ENCODE data around the gene TGFBR3. TPM values are rescaled to one million over a fixed set of nuclear protein-coding genes. Genes with fewer than 3 reads are reported as not detected.
"Not testable (repeated sequence)": the region's sequence is repeated elsewhere in the genome, so short reads cannot be mapped to it uniquely, and the experiment has no call there.

The TGFBR3 gene
- total RNA-seq, 2 experiments from 2014 or later = 31.5 to 36.6 TPM

GRCh38 chr1:91843843-91844242 is 42.1 kb downstream of the TGFBR3 start:
- ATAC-seq (ENCODE audit: poor library complexity) (no peak), DNase-seq (no peak)
- no peaks in the 10 kb centered on the region for H3K36me3 ChIP-seq (ENCODE audit: insufficient read depth, low read length)
- no peak overlapping the region for H3K27ac ChIP-seq (ENCODE audit: low read depth in 1 of 2, low read length in 2 of 2)
- Mint-ChIP-seq H3K9me3 (peaks cover 2% of the 10 kb centered on the region), H3K4me3 (no peak overlapping the region), H3K27ac (no peak overlapping the region), H3K27me3 (no peaks in the 10 kb centered on the region), H3K36me3 (ENCODE audit: low read depth) (peaks cover 5% of the 10 kb centered on the region), H3K4me1 (ENCODE audit: low read depth) (peaks cover 16% of the 10 kb centered on the region)
- intact Hi-C loops (cut with DNase I, micrococcal nuclease) = no loop called here
- CTCF ChIA-PET = no interaction called here
- H3K9me3 ChIP-seq (ENCODE audit: control insufficient read depth in 1 of 2, insufficient read depth in 1 of 2, low read length in 2 of 2) = no peaks in the 10 kb centered on the region
- peaks cover 3% of the 10 kb centered on the region for H3K4me1 ChIP-seq (ENCODE audit: insufficient read depth, low read length)
- no peak overlapping the region for H3K4me3 ChIP-seq (ENCODE audit: low read length)
- no peak for TF ChIP-seq CTCF (IDR thresholded peaks at IDR 0.05)
- H3K27me3 ChIP-seq (ENCODE audit: control insufficient read depth in 1 of 2, insufficient read depth in 2 of 2, low read length in 2 of 2) = no peaks in the 10 kb centered on the region
- POLR2A ChIA-PET = no interaction called here

- H3K36me3 Mint-ChIP-seq (ENCODE audit: low read depth) = peaks cover 5% of the 10 kb centered on the region
- intact Hi-C loops (cut with DNase I, micrococcal nuclease) = no loop called here
- H3K27me3 Mint-ChIP-seq = no peaks in the 10 kb centered on the region
- peaks cover 16% of the 10 kb centered on the region for H3K4me1 Mint-ChIP-seq (ENCODE audit: low read depth)
- Histone ChIP-seq H3K4me3 (ENCODE audit: low read length) (no peak overlapping the region), H3K27ac (ENCODE audit: low read depth in 1 of 2, low read length in 2 of 2) (no peak overlapping the region), H3K4me1 (ENCODE audit: insufficient read depth, low read length) (peaks cover 3% of the 10 kb centered on the region), H3K27me3 (ENCODE audit: control insufficient read depth in 1 of 2, insufficient read depth in 2 of 2, low read length in 2 of 2) (no peaks in the 10 kb centered on the region), H3K9me3 (ENCODE audit: control insufficient read depth in 1 of 2, insufficient read depth in 1 of 2, low read length in 2 of 2) (no peaks in the 10 kb centered on the region), H3K36me3 (ENCODE audit: insufficient read depth, low read length) (no peaks in the 10 kb centered on the region)
- TF ChIP-seq CTCF (IDR thresholded peaks at IDR 0.05) = no peak
- peaks cover 2% of the 10 kb centered on the region for H3K9me3 Mint-ChIP-seq
- CTCF ChIA-PET = no interaction called here
- H3K4me3 Mint-ChIP-seq = no peak overlapping the region
- POLR2A ChIA-PET = interaction anchor here (0.6 kb wide), 1 partner anchor 39 kb away, joined by 4 read pairs; no protein-coding TSS in a partner anchor
- DNase-seq = no peak
- ATAC-seq (ENCODE audit: poor library complexity) = no peak
- H3K27ac Mint-ChIP-seq = no peak overlapping the region
Measured at GRCh38 chr1:91842563-91842962, 43.4 kb downstream of the TGFBR3 start.

DNA sequence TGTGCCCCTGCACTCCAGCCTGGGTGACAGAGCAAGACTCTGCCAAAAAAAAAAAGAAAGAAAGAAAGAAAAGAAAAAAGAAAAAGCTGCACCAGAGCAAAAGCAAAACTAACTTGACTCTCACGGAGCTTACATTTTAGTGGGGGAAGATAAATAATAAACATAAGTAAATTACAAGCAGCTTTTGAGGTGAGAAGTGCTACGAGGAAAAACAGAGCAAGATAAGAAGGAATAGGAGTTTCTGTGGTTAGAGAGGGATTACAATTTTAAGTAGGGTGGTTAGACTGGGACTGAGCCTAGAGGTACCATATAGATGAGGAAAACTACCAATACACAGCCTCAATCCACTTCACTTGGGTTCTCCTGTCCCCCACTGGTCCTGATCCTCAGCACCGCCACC is 43.9 kb downstream of the TGFBR3 start:
- no peak overlapping the region for H3K27ac Mint-ChIP-seq

DNA sequence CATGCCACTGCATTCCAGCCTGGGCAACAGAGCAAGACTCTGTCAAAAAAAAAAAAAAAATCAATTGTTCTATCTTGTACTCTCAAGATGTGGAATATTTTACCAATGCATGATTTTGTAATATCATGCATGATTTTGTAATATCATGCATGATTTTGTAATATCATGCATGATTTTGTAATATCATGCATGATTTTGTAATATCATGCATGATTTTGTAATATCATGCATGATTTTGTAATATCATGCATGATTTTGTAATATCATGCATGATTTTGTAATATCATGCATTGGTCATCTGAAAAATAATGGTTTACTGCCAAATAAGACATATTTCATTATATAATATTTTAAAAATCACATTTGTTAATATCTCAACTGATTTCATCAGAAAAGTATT is 45.7 kb downstream of the TGFBR3 start:
- CTCF ChIA-PET; H3K27ac Mint-ChIP-seq; H3K4me3 ChIP-seq (ENCODE audit: low read length); H3K4me3 Mint-ChIP-seq; intact Hi-C loops (cut with DNase I, micrococcal nuclease); ATAC-seq (ENCODE audit: poor library complexity); DNase-seq; H3K9me3 ChIP-seq (ENCODE audit: control insufficient read depth in 1 of 2, insufficient read depth in 1 of 2, low read length in 2 of 2); H3K9me3 Mint-ChIP-seq; POLR2A ChIA-PET; H3K4me1 ChIP-seq (ENCODE audit: insufficient read depth, low read length); H3K27ac ChIP-seq (ENCODE audit: low read depth in 1 of 2, low read length in 2 of 2); H3K27me3 ChIP-seq (ENCODE audit: control insufficient read depth in 1 of 2, insufficient read depth in 2 of 2, low read length in 2 of 2); H3K36me3 ChIP-seq (ENCODE audit: insufficient read depth, low read length); H3K36me3 Mint-ChIP-seq (ENCODE audit: low read depth); H3K27me3 Mint-ChIP-seq: not testable (repeated sequence)
- H3K4me1 Mint-ChIP-seq (ENCODE audit: low read depth) = peaks cover 10% of the 10 kb centered on the region

More for the DNA sequence above, 43.9 kb downstream of the TGFBR3 start:
- Mint-ChIP-seq H3K4me1 (ENCODE audit: low read depth) (peaks cover 16% of the 10 kb centered on the region), H3K27me3 (no peaks in the 10 kb centered on the region), H3K4me3 (no peak overlapping the region), H3K36me3 (ENCODE audit: low read depth) (peaks cover 5% of the 10 kb centered on the region), H3K9me3 (peaks cover 2% of the 10 kb centered on the region)
- Histone ChIP-seq H3K36me3 (ENCODE audit: insufficient read depth, low read length) (no peaks in the 10 kb centered on the region), H3K9me3 (ENCODE audit: control insufficient read depth in 1 of 2, insufficient read depth in 1 of 2, low read length in 2 of 2) (no peaks in the 10 kb centered on the region), H3K4me1 (ENCODE audit: insufficient read depth, low read length) (peaks cover 3% of the 10 kb centered on the region), H3K4me3 (ENCODE audit: low read length) (no peak overlapping the region), H3K27ac (ENCODE audit: low read depth in 1 of 2, low read length in 2 of 2) (no peak overlapping the region), H3K27me3 (ENCODE audit: control insufficient read depth in 1 of 2, insufficient read depth in 2 of 2, low read length in 2 of 2) (no peaks in the 10 kb centered on the region)
- ATAC-seq (ENCODE audit: poor library complexity) (no peak), DNase-seq (no peak)
- CTCF ChIA-PET = no interaction called here
- POLR2A ChIA-PET = no interaction called here
- intact Hi-C loops (cut with DNase I, micrococcal nuclease) = no loop called here
- no peak for TF ChIP-seq CTCF (IDR thresholded peaks at IDR 0.05)
